A549 (cell line): ENCODE results near the gene COL5A1. TPM values are rescaled to one million over a fixed set of nuclear protein-coding genes. Genes with fewer than 3 reads are reported as not detected.

Experiments used
- ATAC-seq, 2 experiments: fragments of 200-7000 bp in 1 of 2; fragments of >200 bp in 1 of 2; cut with Nextera tagmentation in 1 of 2; cut with Tn5 transposase in 1 of 2; 3 replicates each; pipeline versions ENCODE4 v1.8.0 to v1.9.1; 2018 to 2020; ENCODE audit warnings: mild to moderate bottlenecking in 1 of 2, moderate library complexity in 1 of 2
- CTCF ChIA-PET: fragments of 300-600 bp; sonication (Branson Sonifier 250); formaldehyde crosslinking; extraction: SDS; loops from one replicate; lab custom pipeline; 2021; ENCODE audit warnings: antibody characterized with exemption, inconsistent platforms; lab: Yijun Ruan, JAX
- POLR2A ChIA-PET: fragments of 350-600 bp; formaldehyde crosslinking; extraction: SDS; loops from one replicate; lab custom pipeline; 2021; ENCODE audit warnings: antibody characterized with exemption, inconsistent platforms; lab: Yijun Ruan, JAX
- DNase-seq, 2 experiments: peaks; one replicate each; pipeline versions ENCODE4 v3.0.0 to v3.0.0-alpha.2; 2011 to 2016; ENCODE audit warnings: low read depth in 1 of 2, low spot score in 1 of 2
- FAIRE-seq: peaks from 2 replicates; lab custom pipeline; 2011; peaks lifted over from hg19 to GRCh38; lab: Jason Lieb, UNC
- H3K27ac ChIP-seq, 2 experiments: fragments of >200 bp; sonication (Bioruptor Twin); formaldehyde crosslinking; 3 replicates each; pipeline ENCODE4 v1.5.1; 2016 to 2017
- H3K4me1 ChIP-seq: fragments of >200 bp; sonication (Bioruptor Twin); formaldehyde crosslinking; 3 replicates; pipeline ENCODE4 v1.6.1; 2016
- H3K4me2 ChIP-seq: fragments of >200 bp; sonication (Bioruptor Twin); formaldehyde crosslinking; 3 replicates; pipeline ENCODE4 v1.6.1; 2016
- H3K4me3 ChIP-seq: fragments of >200 bp; sonication (Bioruptor Twin); formaldehyde crosslinking; 3 replicates; pipeline ENCODE4 v1.5.1; 2016
- H3K9me3 ChIP-seq: fragments of >200 bp; sonication (Bioruptor Twin); formaldehyde crosslinking; 3 replicates; pipeline ENCODE4 v1.6.1; 2016
- CHD2 ChIP-seq: fragments of 150-350 bp; IDR thresholded peaks from 2 replicates; pipeline ENCODE4 v1.6.1; 2014; ENCODE audit warnings: low read length; ENCODE audit not compliant: partially characterized antibody
- CTCF ChIP-seq: fragments of >200 bp; sonication (Bioruptor Twin); formaldehyde crosslinking; IDR thresholded peaks from 3 replicates; pipeline ENCODE4 v1.5.1; 2016
- E2F6 ChIP-seq: IDR thresholded peaks from 2 replicates; pipeline ENCODE4 v1.6.1; 2012; ENCODE audit warnings: low read depth, borderline replicate concordance
- EP300 ChIP-seq, 2 experiments: fragments of >200 bp; sonication (Bioruptor Twin); formaldehyde crosslinking; IDR thresholded peaks; 2 replicates in 1 of 2; 3 replicates in 1 of 2; pipeline ENCODE4 v1.6.1; 2016 to 2017
- ESRRA ChIP-seq: fragments of 150-350 bp; IDR thresholded peaks from 2 replicates; pipeline ENCODE4 v1.6.1; 2014; ENCODE audit warnings: mild to moderate bottlenecking, low read length, borderline replicate concordance
- HEYL ChIP-seq: fragments of 250-450 bp; sonication (Bioruptor Pico); IDR thresholded peaks from 2 replicates; pipeline ENCODE4 v1.8.0; 2021; ENCODE audit warnings: mild to moderate bottlenecking, moderate library complexity
- HOXB5 ChIP-seq: fragments of 250-450 bp; sonication (Bioruptor Pico); IDR thresholded peaks from 2 replicates; pipeline ENCODE4 v1.5.0; 2020; ENCODE audit warnings: mild to moderate bottlenecking, moderate library complexity
- JUN ChIP-seq, 2 experiments: fragments of >200 bp; sonication (Bioruptor Twin); formaldehyde crosslinking; IDR thresholded peaks; 2 replicates in 1 of 2; 3 replicates in 1 of 2; pipeline ENCODE4 v1.6.1; 2016 to 2017
- MAFK ChIP-seq: fragments of 450-650 bp; IDR thresholded peaks from 2 replicates; pipeline ENCODE4 v1.6.1; 2014; ENCODE audit not compliant: partially characterized antibody
- MAZ ChIP-seq: fragments of 150-350 bp; IDR thresholded peaks from 2 replicates; pipeline ENCODE4 v1.6.1; 2014; ENCODE audit warnings: antibody characterized with exemption, low read depth, low read length, borderline replicate concordance
- MYC ChIP-seq: IDR thresholded peaks from 2 replicates; pipeline ENCODE4 v1.6.1; 2012; ENCODE audit warnings: mild to moderate bottlenecking, inconsistent platforms, low read length, improper control_type of control experiment, borderline replicate concordance
- POLR2A ChIP-seq: IDR thresholded peaks from 2 replicates; pipeline ENCODE4 v1.6.1; 2012; ENCODE audit warnings: mild to moderate bottlenecking, low read length
- RARB ChIP-seq: fragments of 250-450 bp; sonication (Bioruptor Pico); IDR thresholded peaks from 2 replicates; pipeline ENCODE4 v1.8.0; 2021; ENCODE audit warnings: mild to moderate bottlenecking, moderate library complexity
- SREBF2 ChIP-seq: fragments of 450-650 bp; IDR thresholded peaks from 2 replicates; pipeline ENCODE4 v1.6.1; 2014; ENCODE audit warnings: mild to moderate bottlenecking, moderate library complexity
- USF2 ChIP-seq: fragments of 450-650 bp; IDR thresholded peaks from 2 replicates; pipeline ENCODE4 v1.6.1; 2014; ENCODE audit warnings: antibody characterized with exemption
- ZSCAN20 ChIP-seq: fragments of 250-450 bp; sonication (Bioruptor Pico); IDR thresholded peaks from 2 replicates; pipeline ENCODE4 v1.8.0; 2022; ENCODE audit warnings: mild to moderate bottlenecking, moderate library complexity
- WGBS: methylation state at CpG from one replicate; pipeline ENCODE4 v1.1.6; 2017; ENCODE audit errors: missing lambda C conversion rate; 5-methylcytosine and 5-hydroxymethylcytosine counted together
- polyA plus RNA-seq, 4 experiments: library from polyadenylated mRNA; depleted of rRNA in 3 of 4; stranded (reverse); fragments of >200 nt; fragmentation: RNase III in 1 of 4; extraction: RNeasy Plus Mini Kit Qiagen cat#74134 plus additional on column Dnase treatment in 1 of 4; gene quantifications; 2 replicates in 3 of 4; 3 replicates in 1 of 4; pipeline ENCODE4 v1.2.3, GENCODE V29; 2011 to 2017
- TF ChIP-seq, protein P1 (sequence below): fragments of 150-350 bp; IDR thresholded peaks from 2 replicates; pipeline ENCODE4 v1.6.1; 2014; ENCODE audit warnings: low read depth, mild to moderate bottlenecking, low read length

COL5A1 gene
- polyA plus RNA-seq, 2 of the 4 experiments (the other 2 are of a cell fraction): 16.1 to 67.5 TPM

GRCh38 chr9:134882204-134882785, 240.7 kb downstream of the COL5A1 start (continued):
- TF ChIP-seq RARB (CRISPR knock-in tag) (no peak), MYC (no peak), CTCF (no peak)
- TF ChIP-seq, protein P1, sequence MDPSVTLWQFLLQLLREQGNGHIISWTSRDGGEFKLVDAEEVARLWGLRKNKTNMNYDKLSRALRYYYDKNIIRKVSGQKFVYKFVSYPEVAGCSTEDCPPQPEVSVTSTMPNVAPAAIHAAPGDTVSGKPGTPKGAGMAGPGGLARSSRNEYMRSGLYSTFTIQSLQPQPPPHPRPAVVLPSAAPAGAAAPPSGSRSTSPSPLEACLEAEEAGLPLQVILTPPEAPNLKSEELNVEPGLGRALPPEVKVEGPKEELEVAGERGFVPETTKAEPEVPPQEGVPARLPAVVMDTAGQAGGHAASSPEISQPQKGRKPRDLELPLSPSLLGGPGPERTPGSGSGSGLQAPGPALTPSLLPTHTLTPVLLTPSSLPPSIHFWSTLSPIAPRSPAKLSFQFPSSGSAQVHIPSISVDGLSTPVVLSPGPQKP: no peak

DNA sequence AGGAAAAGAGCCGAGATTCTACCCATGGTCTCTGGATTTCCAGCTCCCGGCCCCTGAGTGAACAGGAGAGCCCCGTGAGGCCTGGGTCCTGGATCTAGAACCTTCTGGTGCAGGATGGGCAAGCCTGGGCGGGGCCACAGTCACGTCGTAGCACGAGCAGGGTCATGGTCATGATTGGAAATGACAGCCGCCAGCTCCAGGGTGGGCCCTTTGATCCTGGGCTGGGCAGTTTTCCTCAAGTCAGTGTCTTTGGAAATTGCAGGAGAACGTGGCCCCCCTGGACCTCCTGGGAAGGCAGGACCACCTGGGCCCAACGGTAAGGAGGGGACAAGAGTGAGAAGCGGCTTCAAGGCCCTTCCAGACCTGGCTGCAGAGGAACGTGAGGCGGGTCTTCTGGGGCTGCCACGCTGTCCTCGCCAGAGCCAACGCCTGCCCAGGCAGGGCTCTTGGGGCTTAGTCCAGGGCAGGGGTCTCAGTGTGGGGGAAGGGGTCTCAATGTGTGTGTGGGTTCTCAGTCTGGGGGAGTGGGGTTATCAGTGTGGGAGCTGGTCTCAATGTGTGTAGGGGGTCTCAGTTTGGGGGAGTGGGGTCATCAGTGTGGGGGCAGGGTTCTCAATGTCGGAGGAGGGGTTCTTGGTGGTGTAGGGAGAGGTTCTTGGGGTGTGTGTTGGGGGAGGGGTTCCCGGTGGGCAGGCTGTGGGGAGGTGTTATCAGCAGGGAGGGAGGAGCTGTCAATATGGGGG, 241.6 kb downstream of the COL5A1 start:
- CTCF ChIA-PET: interaction anchor here (0.6 to 0.8 kb wide), 2 partner anchors 8 to 10 kb away, joined by 3 read pairs; no protein-coding TSS in a partner anchor
- FAIRE-seq: no peak
- TF ChIP-seq HOXB5 (no peak), ZSCAN20 (CRISPR knock-in tag) (no peak), ESRRA (no peak), USF2 (no peak), E2F6 (no peak), CTCF (no peak), HEYL (CRISPR knock-in tag) (no peak), SREBF2 (no peak), MAFK (no peak), POLR2A (no peak), CHD2 (no peak), JUN (IDR thresholded peaks at IDR 0.05) (no peak), RARB (CRISPR knock-in tag) (no peak), EP300 (IDR thresholded peaks at IDR 0.05) (no peak), MAZ (no peak)
- Histone ChIP-seq H3K4me2 (no peak overlapping the region), H3K4me3 (no peak overlapping the region), H3K9me3 (no peaks in the 10 kb centered on the region), H3K4me1 (no peaks in the 10 kb centered on the region), H3K27ac (no peak overlapping the region)
- ATAC-seq: no peak
- POLR2A ChIA-PET: no interaction called here
- DNase-seq: no peak
- WGBS: 58% methylated on average over 17 of the region's 18 CpGs
